ENCODE measurements around the gene UBE3B.
"Not testable (repeated sequence)": the region's sequence is repeated elsewhere in the genome, so short reads cannot be mapped to it uniquely, and the experiment has no call there.

UBE3B gene

GRCh38 chr12:109477185-109477962 lies at the start of gene UBE3B, which contains the start of gene KCTD10:
TSS of gene UBE3B (plus strand) at chr12:109477634. CDS start at chr12:109483552, 5,918 bp downstream.
TSS of gene KCTD10 (minus strand) at chr12:109477300. CDS start at chr12:109477262, 38 bp downstream.
- DNase-seq: peak; percentile 88

DNA sequence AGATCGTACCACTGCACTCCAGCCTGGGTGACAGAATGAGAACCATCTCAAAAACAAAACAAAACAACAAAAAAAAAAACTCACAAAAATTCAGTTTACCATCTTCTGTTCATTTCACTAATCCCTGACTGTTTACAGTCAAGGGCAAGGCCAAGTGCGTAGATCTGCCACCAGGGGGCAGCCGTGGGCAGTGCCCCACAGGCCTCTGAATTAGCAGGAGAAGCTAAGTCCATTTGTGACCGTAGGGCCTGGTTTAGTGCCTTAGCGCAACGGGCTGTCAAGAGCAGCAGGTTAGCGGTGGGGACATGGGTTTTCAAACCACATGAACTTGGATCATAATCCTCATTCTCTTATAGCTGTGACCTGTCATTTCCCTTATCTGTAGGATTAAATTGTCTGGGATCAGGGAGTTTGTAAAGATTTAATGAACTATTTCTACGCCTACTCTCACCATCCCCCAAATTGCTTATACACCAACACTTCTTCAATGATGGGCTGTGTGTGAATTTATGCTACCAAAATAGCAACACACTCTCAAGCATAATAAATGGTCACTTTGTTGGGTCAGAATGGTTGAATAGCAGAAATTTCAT lies 49.3 kb upstream of the UBE3B start:
- peak; percentile 82 for DNase-seq

- DNase-seq: not testable (repeated sequence)
Observed at GRCh38 chr12:109428804-109429203, 48.6 kb upstream of the UBE3B start.

DNA sequence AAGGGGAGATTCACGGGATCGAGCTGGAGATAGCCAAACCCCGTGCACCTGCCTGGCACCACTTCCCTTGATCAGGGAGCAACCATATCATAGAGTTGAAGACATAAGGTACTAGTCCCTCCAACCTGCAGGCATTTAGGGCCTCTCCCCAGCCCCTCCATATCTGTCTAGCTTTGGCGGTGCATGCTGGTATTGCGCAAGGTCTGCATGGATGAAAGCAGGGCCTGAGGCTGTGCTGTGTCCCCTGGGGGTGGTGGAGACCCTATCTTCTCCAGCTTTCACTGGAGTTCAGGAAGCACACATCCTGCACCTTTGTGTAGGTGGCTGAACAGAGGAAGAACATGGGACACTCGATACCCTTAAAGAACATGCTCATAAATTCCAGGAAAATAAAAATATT lies 47.2 kb upstream of the UBE3B start:
- no peak for DNase-seq

DNA sequence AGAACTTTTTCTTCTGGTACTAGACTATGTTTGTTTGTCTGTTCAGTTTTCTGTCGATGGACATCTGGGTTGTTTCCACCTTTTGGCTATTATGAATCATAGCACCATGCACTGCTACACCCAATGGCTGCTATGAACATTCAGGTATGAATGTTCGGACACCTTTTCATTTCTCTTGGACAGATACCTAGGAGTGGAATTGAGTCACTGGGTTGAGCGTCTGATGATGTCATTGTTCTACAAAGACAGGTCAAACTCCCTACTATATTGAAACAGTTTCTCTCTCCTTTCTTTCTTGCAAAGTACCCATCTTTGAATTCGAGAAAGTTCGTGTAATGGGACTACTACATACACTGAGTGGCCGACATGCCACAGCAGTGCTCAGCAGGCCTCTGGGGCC lies 45.0 kb upstream of the UBE3B start:
- no peak for DNase-seq

- peak; percentile 80 for DNase-seq
Observed at GRCh38 chr12:109432842-109433304, 44.6 kb upstream of the UBE3B start.

GRCh38 chr12:109433618-109434017 lies 43.8 kb upstream of the UBE3B start:
- DNase-seq: no peak

DNA sequence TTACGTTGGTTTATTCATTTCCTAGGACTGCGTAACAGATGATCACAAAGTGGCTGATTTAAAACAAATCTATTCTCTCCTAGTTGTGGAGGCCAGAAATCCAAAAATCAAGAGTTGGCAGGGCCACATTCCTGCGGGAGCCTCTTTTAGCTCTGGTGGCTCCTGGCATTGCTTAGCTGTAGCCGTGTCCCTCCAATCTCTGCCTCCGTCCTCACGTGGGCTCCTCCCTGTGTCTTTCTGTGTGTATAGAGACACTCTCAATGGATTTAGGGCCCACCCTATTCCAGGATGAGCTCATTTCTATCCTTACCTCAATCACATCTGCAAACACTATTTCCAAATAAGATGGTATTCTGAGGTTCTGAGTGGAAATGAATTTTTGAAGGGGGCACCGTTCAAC lies 42.9 kb upstream of the UBE3B start:
- DNase-seq: no peak

GRCh38 chr12:109435428-109436187 lies 41.8 kb upstream of the UBE3B start:
- DNase-seq: no peak

- no peak for DNase-seq
Observed at GRCh38 chr12:109436188-109436560, 41.3 kb upstream of the UBE3B start.

- no peak for DNase-seq
Observed at GRCh38 chr12:109439181-109439580, 38.3 kb upstream of the UBE3B start.

DNA sequence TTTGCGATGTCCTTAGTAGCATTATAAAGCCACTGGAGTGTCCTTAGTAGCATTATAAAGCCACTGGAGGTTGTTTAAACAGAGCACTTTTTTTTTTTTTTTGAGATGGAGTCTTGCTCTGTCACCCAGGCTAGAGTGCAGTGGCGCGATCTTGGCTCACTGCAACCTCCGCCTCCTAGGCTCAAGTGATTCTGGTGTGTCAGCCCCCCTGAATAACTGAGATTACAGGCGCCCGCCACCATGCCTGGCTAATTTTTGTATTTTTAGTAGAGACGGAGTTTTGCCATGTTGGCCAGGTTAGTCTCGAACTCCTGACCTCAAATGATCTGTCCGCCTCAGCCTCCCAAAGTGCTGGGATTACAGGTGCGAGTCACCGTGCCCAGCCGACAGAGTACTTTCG lies 37.5 kb upstream of the UBE3B start:
- DNase-seq: not testable (repeated sequence)

DNA sequence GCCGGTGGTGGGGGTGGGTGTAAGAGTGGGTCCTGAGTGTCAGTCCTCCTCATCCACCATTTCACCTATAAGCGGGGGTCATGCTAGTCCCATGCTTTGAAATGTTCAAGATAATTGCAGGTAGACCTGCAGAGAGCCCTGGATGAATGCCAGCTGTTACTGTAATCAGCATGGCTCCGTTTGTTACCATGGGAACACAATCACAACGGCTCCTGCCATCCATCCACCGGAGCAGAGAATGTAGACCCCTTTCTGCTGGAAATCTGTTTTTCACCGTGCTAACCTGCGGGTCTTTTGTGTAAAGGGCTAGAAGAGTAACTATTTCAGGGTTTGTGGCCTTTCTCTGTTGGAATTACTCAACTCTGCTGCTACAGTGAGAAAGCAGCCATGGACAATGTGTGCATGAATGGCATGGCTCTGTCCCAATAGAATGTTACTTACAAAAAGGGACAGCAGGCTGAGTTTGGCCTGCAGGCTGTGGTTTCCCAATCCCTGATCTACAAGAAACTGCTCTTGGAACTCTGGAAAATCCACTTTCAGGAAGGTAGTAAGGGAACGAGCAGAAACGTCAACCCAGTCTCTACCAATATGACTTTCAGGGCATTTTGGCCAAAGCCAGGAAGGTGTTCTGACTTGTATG lies 36.5 kb upstream of the UBE3B start:
- no peak for DNase-seq

DNA sequence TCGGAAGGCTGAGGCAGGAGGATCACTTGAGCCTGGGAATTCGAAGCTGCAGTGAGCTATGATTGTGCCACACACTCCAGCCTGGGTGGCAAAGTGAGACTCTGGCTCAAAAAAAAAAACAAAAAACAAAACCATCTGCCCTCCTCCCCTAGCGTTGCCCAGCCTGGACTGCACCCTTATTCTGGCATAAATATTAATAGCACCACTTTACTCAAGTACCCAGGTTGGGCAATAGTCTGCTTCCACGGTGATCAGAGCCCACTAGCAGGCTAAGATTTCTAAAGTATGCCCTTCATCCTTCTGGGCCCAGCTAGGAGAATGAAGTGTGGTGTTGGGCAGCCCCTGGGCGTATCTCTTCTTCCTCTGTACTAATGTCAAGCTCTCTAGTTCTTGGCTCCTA lies 33.6 kb upstream of the UBE3B start:
- no peak for DNase-seq

- no peak for DNase-seq
Observed at GRCh38 chr12:109444259-109444658, 33.2 kb upstream of the UBE3B start.

DNA sequence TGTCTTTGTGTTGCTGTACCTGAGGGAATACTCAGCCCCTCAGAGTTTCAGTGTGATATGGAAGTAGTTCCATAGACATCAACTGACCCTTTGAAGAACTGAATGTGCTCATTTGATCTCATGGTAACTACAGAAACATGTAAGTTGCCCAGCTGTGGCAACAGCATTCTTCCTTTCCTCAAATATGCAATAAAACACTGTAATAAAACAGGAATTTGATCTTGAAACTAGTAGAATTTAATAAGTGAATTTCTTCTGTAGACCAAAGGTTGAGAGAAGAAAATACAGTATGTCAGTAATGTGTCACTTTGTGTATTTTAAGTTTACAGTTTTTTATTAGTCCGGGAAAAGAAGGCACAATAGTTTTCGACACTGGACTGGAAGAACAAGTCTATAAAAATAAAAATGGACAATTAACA lies 32.2 kb upstream of the UBE3B start:
- DNase-seq: no peak

- DNase-seq: no peak
Observed at GRCh38 chr12:109446869-109447268, 30.6 kb upstream of the UBE3B start.

DNA sequence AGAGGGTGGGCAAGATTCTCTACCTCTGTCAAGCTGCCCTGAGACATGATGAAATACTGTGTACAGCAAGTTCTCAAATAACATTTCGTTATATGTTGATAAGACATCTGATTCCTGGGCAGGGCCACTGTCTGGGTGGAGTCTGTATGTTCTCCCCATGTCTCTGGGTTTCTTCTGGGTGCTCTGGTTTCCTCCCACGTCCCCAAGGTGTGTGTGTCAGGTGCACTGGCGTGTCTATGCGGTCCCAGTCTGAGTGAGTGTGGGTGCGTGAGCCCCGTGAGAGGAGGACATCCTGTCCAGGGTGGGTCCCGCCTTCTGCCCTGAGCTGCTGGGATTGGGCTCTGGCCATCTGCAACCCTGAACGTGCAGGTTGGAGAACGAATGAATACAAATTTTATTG lies 30.0 kb upstream of the UBE3B start:
- DNase-seq: no peak

- DNase-seq: no peak
Observed at GRCh38 chr12:109448272-109448671, 29.2 kb upstream of the UBE3B start.

GRCh38 chr12:109448707-109449390 lies 28.6 kb upstream of the UBE3B start:
- DNase-seq: no peak

DNA sequence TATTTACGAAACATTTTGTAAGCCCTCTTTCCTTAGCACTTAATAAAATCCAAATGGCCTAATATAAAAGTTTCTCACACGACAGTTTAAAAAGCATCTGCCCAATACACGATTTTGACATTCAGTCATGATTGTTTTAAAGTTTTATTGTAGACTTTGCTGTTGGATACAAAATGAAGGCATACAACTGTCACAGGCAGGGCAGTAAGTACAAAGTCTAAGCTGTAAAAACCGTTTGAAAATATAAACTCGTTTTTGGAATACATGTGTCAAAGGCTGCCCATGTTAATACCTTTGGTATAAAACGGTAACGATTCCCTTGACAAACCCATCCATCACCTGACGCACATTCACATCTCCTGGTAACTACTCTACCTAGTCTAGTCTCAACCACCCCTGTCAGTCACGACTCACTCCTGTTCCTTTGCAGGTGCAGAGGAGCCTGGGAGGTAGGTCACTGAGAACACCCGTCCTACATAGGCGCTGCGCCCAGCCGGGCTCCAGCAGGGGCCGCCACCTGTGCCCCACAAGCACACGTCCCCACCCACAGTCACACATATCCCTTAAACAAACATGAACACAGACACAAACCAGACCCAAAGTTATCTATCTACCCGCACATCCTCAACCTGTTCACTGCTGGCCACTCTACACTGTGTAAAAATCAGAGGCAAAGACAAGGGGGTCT lies 27.4 kb upstream of the UBE3B start:
- DNase-seq: no peak

DNA sequence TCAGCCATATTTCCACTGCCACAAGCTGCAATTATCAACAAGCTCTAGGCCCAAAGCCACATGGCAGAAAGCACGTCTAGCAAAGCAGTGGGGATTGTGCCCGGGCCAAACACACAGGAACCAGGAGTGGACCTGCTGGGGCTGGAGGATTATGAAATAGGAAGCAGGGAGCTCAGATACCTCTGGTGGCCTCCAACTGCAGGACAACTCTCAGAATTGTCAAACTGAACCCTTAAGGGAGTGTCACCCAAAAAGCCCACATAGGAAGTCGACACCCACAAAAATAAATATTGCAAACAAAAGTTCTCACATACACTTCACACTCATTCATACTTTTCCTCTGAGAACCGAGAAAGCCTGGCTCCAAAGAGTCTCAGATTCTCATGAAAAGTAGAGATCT lies 26.5 kb upstream of the UBE3B start:
- no peak for DNase-seq
